Esophagus muscularis mucosa (tissue), 4 donors: ENCODE data around the gene AGPAT4. TPM values are rescaled to one million over a fixed set of nuclear protein-coding genes. Genes with fewer than 3 reads are reported as not detected.

Experiments
- DNase-seq: peaks from one replicate; pipeline ENCODE4 v3.0.0-alpha.2; 2017; ENCODE audit errors: extremely low spot score
- H3K27ac ChIP-seq, 4 donors: fragments of 200-600 bp; sonication (generic); replicated peaks in 1 of 4; 1 replicate in 3 of 4; 2 replicates in 1 of 4; pipeline ENCODE4 v1.5.1; 2016 to 2019; ENCODE audit warnings: mild to moderate bottlenecking in 1 of 4
- H3K27me3 ChIP-seq, 4 donors: fragments of 200-600 bp; sonication (generic); one replicate each; pipeline versions ENCODE4 v1.5.1 to v1.6.0; 2016 to 2019
- H3K36me3 ChIP-seq, 4 donors: fragments of 200-600 bp; sonication (generic); one replicate each; pipeline ENCODE4 v1.5.1; 2016 to 2019
- H3K4me1 ChIP-seq, 4 donors: fragments of 200-600 bp; sonication (generic); one replicate each; pipeline ENCODE4 v1.5.1; 2016 to 2019
- H3K4me3 ChIP-seq, 4 donors: fragments of 200-600 bp; sonication (generic); 1 replicate in 2 of 4; 2 replicates in 2 of 4; pipeline ENCODE4 v1.5.1; 2016 to 2019; ENCODE audit warnings: mild to moderate bottlenecking in 4 of 4, moderate library complexity in 1 of 4
- H3K9me3 ChIP-seq, 4 donors: fragments of 200-600 bp; sonication (generic); 1 replicate in 3 of 4; 2 replicates in 1 of 4; pipeline ENCODE4 v1.5.1; 2016 to 2019
- CTCF ChIP-seq, 3 experiments: fragments of 200-600 bp in 2 of 3; fragments of 450-650 bp in 1 of 3; sonication (generic) in 2 of 3; IDR thresholded peaks; one replicate each; pipeline ENCODE4 v1.5.1; 2017 to 2019; ENCODE audit warnings: antibody characterized with exemption in 3 of 3, mild to moderate bottlenecking in 2 of 3, moderate library complexity in 1 of 3
- EP300 ChIP-seq: sonication (generic); formaldehyde crosslinking; IDR thresholded peaks from one replicate; pipeline ENCODE4 v1.6.1; 2017; ENCODE audit warnings: antibody characterized with exemption
- POLR2A ChIP-seq: fragments of 450-650 bp; IDR thresholded peaks from one replicate; pipeline ENCODE4 v1.6.1; 2017; ENCODE audit warnings: antibody characterized with exemption, moderate library complexity, mild to moderate bottlenecking, low read depth
- POLR2AphosphoS5 ChIP-seq, 2 donors: sonication (generic); formaldehyde crosslinking; IDR thresholded peaks; one replicate each; pipeline ENCODE4 v1.6.1; 2017; ENCODE audit warnings: antibody characterized with exemption in 2 of 2
- WGBS: methylation state at CpG from one replicate; pipeline ENCODE4 v1.1.5; 2018; 5-methylcytosine and 5-hydroxymethylcytosine counted together
- intact Hi-C: fragments of 100-400 bp; cut with DNase I; formaldehyde crosslinking; loops from one replicate; pipeline ENCODE4 v1.15.1; 2023
- total RNA-seq, 4 donors: library from RNA; depleted of rRNA; stranded (reverse); fragments of >200 nt; gene quantifications; one replicate each; pipeline versions ENCODE4 v1.1.0 to v1.2.1, GENCODE V29; 2016

Gene AGPAT4
- total RNA-seq, 4 donors from 2014 or later = 7.9 to 12.6 (median 10.0) TPM

DNA sequence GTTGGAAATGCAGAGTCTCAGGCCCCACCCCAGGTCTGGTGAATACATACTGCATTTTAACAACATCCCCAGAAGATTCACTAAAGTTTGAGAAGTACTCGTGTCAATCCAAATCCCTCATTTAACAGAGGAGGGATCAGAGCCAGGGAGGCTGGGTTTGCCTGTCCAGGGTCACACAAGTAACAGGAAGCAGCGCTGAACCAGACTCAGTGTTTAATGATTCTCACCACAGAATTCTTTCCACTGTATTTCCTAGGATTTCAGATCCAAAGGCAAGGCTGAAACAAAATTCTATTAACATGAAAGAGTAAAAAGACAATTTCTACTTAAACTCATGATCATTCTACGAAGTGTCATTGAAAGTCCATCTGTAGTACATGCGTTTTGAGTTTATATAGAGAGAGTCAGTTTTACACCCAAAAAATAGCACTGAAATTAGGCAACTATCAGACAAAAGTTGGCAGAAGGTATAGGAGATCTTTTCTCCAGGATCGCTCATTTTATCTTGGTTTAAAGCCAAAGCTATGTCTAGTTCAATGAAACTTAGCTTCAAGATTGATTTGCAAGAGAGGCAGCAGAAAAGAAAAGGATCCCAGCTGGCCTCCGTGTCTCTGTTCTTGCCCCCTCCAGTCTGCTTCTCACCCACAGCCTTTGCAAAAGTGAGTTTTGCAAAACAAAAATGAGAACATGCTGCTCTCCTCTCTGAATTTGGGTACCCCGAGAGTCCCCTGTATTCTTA, 6.0 kb upstream of the AGPAT4 start:
- WGBS = 54% methylated on average over 7 of the region's 7 CpGs
- H3K27ac ChIP-seq = no peak overlapping the region

DNA sequence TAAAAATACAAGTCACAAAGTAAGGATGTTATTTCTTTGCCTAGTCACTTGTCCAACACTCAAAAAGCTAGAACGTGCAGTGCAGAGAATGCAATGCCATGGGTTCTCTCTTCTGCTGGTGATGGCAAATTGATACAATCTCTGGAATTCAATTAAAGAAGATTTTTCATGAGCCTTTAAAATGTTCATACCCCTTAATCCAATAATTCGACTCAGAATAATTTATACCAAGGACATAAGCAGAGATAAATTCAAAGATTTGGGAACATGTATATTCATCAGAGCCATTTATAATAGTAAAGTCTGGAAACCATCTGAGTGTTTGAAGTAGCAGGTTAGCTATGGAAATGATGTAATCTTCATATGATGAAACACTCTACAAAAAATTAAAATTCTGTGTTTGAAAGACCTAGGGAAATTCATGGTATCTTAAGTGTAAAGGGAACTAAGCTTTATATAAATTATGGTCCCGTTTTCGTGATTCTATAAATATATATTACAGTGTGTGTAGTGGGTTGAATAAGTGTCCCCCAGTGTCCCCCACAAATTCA, 2.8 kb upstream of the AGPAT4 start:
- H3K27me3 ChIP-seq = no peaks in the 10 kb centered on the region
- H3K4me3 ChIP-seq = no peak overlapping the region
- TF ChIP-seq EP300 (no peak), CTCF (IDR thresholded peaks at IDR 0.05) (no peak), POLR2AphosphoS5 (IDR thresholded peaks at IDR 0.05) (no peak), POLR2A (no peak)
- intact Hi-C loops = no loop called here
- WGBS = 89% methylated on average over 4 of the region's 4 CpGs
- no peaks in the 10 kb centered on the region for H3K36me3 ChIP-seq
- H3K9me3 ChIP-seq = no peaks in the 10 kb centered on the region
- H3K4me1 ChIP-seq = peaks cover 0 to 26% (median 22%) of the 10 kb centered on the region in 4 donors
- DNase-seq = no peak
- no peak overlapping the region for H3K27ac ChIP-seq

More for the DNA sequence above, 6.0 kb upstream of the AGPAT4 start:
- H3K36me3 ChIP-seq = no peaks in the 10 kb centered on the region
- TF ChIP-seq POLR2A = no peak
- TF ChIP-seq EP300 = no peak
- TF ChIP-seq POLR2AphosphoS5 (IDR thresholded peaks at IDR 0.05) = no peak
- no peak for TF ChIP-seq CTCF (IDR thresholded peaks at IDR 0.05)
- no peak overlapping the region for H3K4me3 ChIP-seq
- intact Hi-C loops = no loop called here
- no peaks in the 10 kb centered on the region for H3K9me3 ChIP-seq
- no peak for DNase-seq
- H3K27me3 ChIP-seq = no peaks in the 10 kb centered on the region
- H3K4me1 ChIP-seq = peaks cover 0 to 4% (median under 1%) of the 10 kb centered on the region in 4 donors

- Histone ChIP-seq H3K27me3 (no peaks in the 10 kb centered on the region), H3K36me3 (no peaks in the 10 kb centered on the region), H3K9me3 (no peaks in the 10 kb centered on the region), H3K27ac (peak overlapping the region in 2 of 4 donors; percentile 81 to 83), H3K4me1 (peaks cover 0 to 29% (median 28%) of the 10 kb centered on the region in 4 donors), H3K4me3 (peak overlapping the region in 1 of 4 donors; percentile 76)
- 69% methylated on average over 2 of the region's 2 CpGs for WGBS
- TF ChIP-seq POLR2A (no peak), POLR2AphosphoS5 (IDR thresholded peaks at IDR 0.05) (no peak), EP300 (no peak)
- peak; percentile 66 for DNase-seq
- intact Hi-C loops = no loop called here
Measured at GRCh38 chr6:161274898-161275297, 1.0 kb upstream of the AGPAT4 start.

DNA sequence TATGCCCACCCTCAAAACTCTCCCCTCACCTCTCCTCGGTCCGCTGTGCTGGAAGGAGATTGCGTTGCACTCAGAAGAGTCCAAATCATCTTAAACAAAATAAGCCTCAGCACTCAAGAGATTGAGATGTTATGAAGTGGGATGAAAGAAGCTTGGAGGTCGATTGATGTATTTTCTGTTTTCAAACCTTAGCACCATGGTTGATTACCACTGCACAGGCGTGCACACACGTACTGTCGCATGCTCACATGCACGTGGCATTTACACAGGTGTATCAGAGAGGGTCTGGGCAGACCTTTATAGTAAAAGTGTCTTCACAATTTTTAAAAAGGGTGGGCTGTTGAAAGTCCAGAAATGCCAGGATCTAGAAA, 612 bp upstream of the AGPAT4 start:
- intact Hi-C loops = no loop called here
- WGBS = 14% methylated on average over 8 of the region's 8 CpGs

More for the DNA sequence above, 612 bp upstream of the AGPAT4 start:
- no peaks in the 10 kb centered on the region for H3K36me3 ChIP-seq
- H3K4me3 ChIP-seq = peak overlapping the region; percentile 69 to 79 (median 74)
- no peak for TF ChIP-seq CTCF (IDR thresholded peaks at IDR 0.05)
- TF ChIP-seq POLR2AphosphoS5 (IDR thresholded peaks at IDR 0.05) = no peak
- TF ChIP-seq EP300 = no peak
- no peak for TF ChIP-seq POLR2A
- peaks cover 0 to 29% (median 28%) of the 10 kb centered on the region in 4 donors for H3K4me1 ChIP-seq
- H3K9me3 ChIP-seq = no peaks in the 10 kb centered on the region
- peak overlapping the region; percentile 80 to 83 (median 81) for H3K27ac ChIP-seq
- no peaks in the 10 kb centered on the region for H3K27me3 ChIP-seq
- no peak for DNase-seq
